ENCODE data around the gene PGM1. TPM values are rescaled to one million over a fixed set of nuclear protein-coding genes. Genes with fewer than 3 reads are reported as not detected.

The PGM1 gene
- total RNA-seq, 1 experiment from 2014 or later, result 124 TPM

GRCh38 chr1:63662841-63663240, 69.6 kb downstream of the PGM1 start:
- CTCF ChIA-PET, result interaction anchor here (2.1 to 2.3 kb wide), 2 partner anchors 12 to 29 kb away, joined by 17 to 18 read pairs; no protein-coding TSS in a partner anchor
- H3K27me3 ChIP-seq (ENCODE audit: low read length), result no peaks in the 10 kb centered on the region
- no peaks in the 10 kb centered on the region; the same call in 1 of the 2 replicates for H3K9me3 ChIP-seq (ENCODE audit: low read length)
- H3K79me2 ChIP-seq (ENCODE audit: low read length), result no peaks in the 10 kb centered on the region
- H3K4me2 ChIP-seq (ENCODE audit: low read length), result peak overlapping the region; percentile 80
- peak; percentile 77 for ATAC-seq
- peaks cover 28% of the 10 kb centered on the region for H3F3A ChIP-seq (ENCODE audit: low read length, unreplicated experiment)
- peak overlapping the region; percentile 99 for H3K27ac ChIP-seq (ENCODE audit: low read length)
- H3K4me3 ChIP-seq (ENCODE audit: low read length), result peak overlapping the region; percentile 41
- BruUV-seq (replicated peaks), result no TSS peak
- peaks cover 14% of the 10 kb centered on the region for H3K36me3 ChIP-seq (ENCODE audit: low read depth, low read length)
- H4K20me1 ChIP-seq (ENCODE audit: low read length), result no peaks in the 10 kb centered on the region
- TF ChIP-seq CTCF (conservative IDR thresholded peaks at IDR 0.05; ENCODE audit: low read depth, low read length) (no peak), EZH2phosphoT487 (IDR thresholded peaks at IDR 0.05; ENCODE audit: borderline replicate concordance, low read length) (no peak), EZH2 (IDR thresholded peaks at IDR 0.05; ENCODE audit: low read length, unreplicated experiment) (no peak)
- no peaks in the 10 kb centered on the region for H3K9me2 ChIP-seq (replicated peaks; ENCODE audit: low read length)
- peaks cover 48% of the 10 kb centered on the region for H3K4me1 ChIP-seq (ENCODE audit: insufficient read depth, low read length)
- H2AFZ ChIP-seq (ENCODE audit: low read length), result peak overlapping the region; percentile 42
- H3K9ac ChIP-seq (ENCODE audit: low read length), result peak overlapping the region; percentile 95
- intact Hi-C loops (cut with micrococcal nuclease), result loop anchor here (1.0 to 2.0 kb wide), 3 partner anchors 11 to 38 kb away; no protein-coding TSS in a partner anchor
- DNase-seq, result peak; percentile 98
- POLR2A ChIA-PET (ENCODE audit: unreplicated experiment), result interaction anchor here (0.5 to 0.7 kb wide), 6 partner anchors 12 to 171 kb away, joined by 3 to 7 read pairs (median 4); no protein-coding TSS in a partner anchor

GRCh38 chr1:63663301-63663700, 70.1 kb downstream of the PGM1 start:
- Histone ChIP-seq H3K9me2 (replicated peaks; ENCODE audit: low read length) (no peaks in the 10 kb centered on the region), H3K4me3 (ENCODE audit: low read length) (peak overlapping the region; percentile 34), H3K36me3 (ENCODE audit: low read depth, low read length) (peaks cover 13% of the 10 kb centered on the region), H3K4me1 (ENCODE audit: insufficient read depth, low read length) (peaks cover 48% of the 10 kb centered on the region), H3K27me3 (ENCODE audit: low read length) (no peaks in the 10 kb centered on the region), H3K79me2 (ENCODE audit: low read length) (no peaks in the 10 kb centered on the region), H3K9ac (ENCODE audit: low read length) (peak overlapping the region; percentile 95), H2AFZ (ENCODE audit: low read length) (peak overlapping the region; percentile 42), H3K27ac (ENCODE audit: low read length) (peak overlapping the region; percentile 99), H4K20me1 (ENCODE audit: low read length) (no peaks in the 10 kb centered on the region), H3F3A (ENCODE audit: low read length, unreplicated experiment) (peaks cover 28% of the 10 kb centered on the region), H3K9me3 (ENCODE audit: low read length) (no peaks in the 10 kb centered on the region; the same call in 1 of the 2 replicates), H3K4me2 (ENCODE audit: low read length) (peak overlapping the region; percentile 80)
- no TSS peak for BruUV-seq (replicated peaks)
- DNase-seq (peak; percentile 91), ATAC-seq (peak; percentile 38)
- intact Hi-C loops (cut with micrococcal nuclease), result loop anchor here (1.0 to 2.0 kb wide), 3 partner anchors 11 to 38 kb away; no protein-coding TSS in a partner anchor
- ChIA-PET POLR2A (ENCODE audit: unreplicated experiment) (no interaction called here), CTCF (interaction anchor here (2.1 to 2.3 kb wide), 2 partner anchors 11 to 29 kb away, joined by 17 to 18 read pairs; no protein-coding TSS in a partner anchor)
- TF ChIP-seq EZH2phosphoT487 (IDR thresholded peaks at IDR 0.05; ENCODE audit: borderline replicate concordance, low read length), result no peak
- TF ChIP-seq EZH2 (IDR thresholded peaks at IDR 0.05; ENCODE audit: low read length, unreplicated experiment), result no peak
- no peak for TF ChIP-seq CTCF (conservative IDR thresholded peaks at IDR 0.05; ENCODE audit: low read depth, low read length)

- no peaks in the 10 kb centered on the region for H4K20me1 ChIP-seq (ENCODE audit: low read length)
- no peaks in the 10 kb centered on the region; the same call in 1 of the 2 replicates for H3K9me3 ChIP-seq (ENCODE audit: low read length)
- TF ChIP-seq EZH2phosphoT487 (IDR thresholded peaks at IDR 0.05; ENCODE audit: borderline replicate concordance, low read length), result no peak
- no peak for TF ChIP-seq CTCF (conservative IDR thresholded peaks at IDR 0.05; ENCODE audit: low read depth, low read length)
- no peak for TF ChIP-seq EZH2 (IDR thresholded peaks at IDR 0.05; ENCODE audit: low read length, unreplicated experiment)
- DNase-seq, result peak; percentile 27
- no peaks in the 10 kb centered on the region for H3K9me2 ChIP-seq (replicated peaks; ENCODE audit: low read length)
- peaks cover 48% of the 10 kb centered on the region for H3K4me1 ChIP-seq (ENCODE audit: insufficient read depth, low read length)
- no TSS peak for BruUV-seq (replicated peaks)
- ATAC-seq, result no peak
- H3K4me2 ChIP-seq (ENCODE audit: low read length), result peak overlapping the region; percentile 80
- H3K79me2 ChIP-seq (ENCODE audit: low read length), result no peaks in the 10 kb centered on the region
- intact Hi-C loops (cut with micrococcal nuclease), result loop anchor here (1.0 to 2.0 kb wide), 3 partner anchors 10 to 39 kb away; no protein-coding TSS in a partner anchor
- no peak overlapping the region for H2AFZ ChIP-seq (ENCODE audit: low read length)
- H3K27ac ChIP-seq (ENCODE audit: low read length), result peak overlapping the region; percentile 99
- H3K36me3 ChIP-seq (ENCODE audit: low read depth, low read length), result peaks cover 13% of the 10 kb centered on the region
- ChIA-PET POLR2A (ENCODE audit: unreplicated experiment) (interaction anchor here (0.6 kb wide), 1 partner anchor 199 kb away, joined by 3 read pairs; no protein-coding TSS in a partner anchor), CTCF (no interaction called here)
- H3K9ac ChIP-seq (ENCODE audit: low read length), result peak overlapping the region; percentile 95
- peaks cover 28% of the 10 kb centered on the region for H3F3A ChIP-seq (ENCODE audit: low read length, unreplicated experiment)
- H3K4me3 ChIP-seq (ENCODE audit: low read length), result peak overlapping the region; percentile 34; the same call in 1 of the 2 replicates
- H3K27me3 ChIP-seq (ENCODE audit: low read length), result no peaks in the 10 kb centered on the region
These were observed 70.7 kb downstream of the PGM1 start for GRCh38 chr1:63663873-63664272.

Data from PC-3 (cell line).